Measurements from ENCODE around the gene TREH. TPM values are rescaled to one million over a fixed set of nuclear protein-coding genes. Genes with fewer than 3 reads are reported as not detected.

TREH gene
- total and polyA plus RNA-seq, 2 of the 8 experiments (the other 6 are each of a cell fraction or from before 2014, with no cell fraction given), result 0.03 TPM; not detected in 1

- 86% methylated on average over 5 of the region's 5 CpGs; no CpG with 5 or more reads in 1 of the 2 experiments for WGBS, 2 experiments (ENCODE audit: extremely low coverage in 1 of 2, insufficient coverage in 1 of 2, insufficient read length in 1 of 2, insufficient replicate concordance in 2 of 2, low coverage in 1 of 2, low lambda C conversion rate in 2 of 2, missing lambda C conversion rate in 1 of 2)
- TF ChIP-seq KDM1A (IDR thresholded peaks at IDR 0.05; ENCODE audit: borderline replicate concordance, low read length) (no peak), RAD21 (IDR thresholded peaks at IDR 0.05 in 1 of 2, conservative IDR thresholded peaks at IDR 0.05 in 1 of 2; ENCODE audit: low read depth in 2 of 2, low read length in 2 of 2) (peak; percentile 41 to 57), E2F6 (IDR thresholded peaks at IDR 0.05) (no peak), CTCF (IDR thresholded peaks at IDR 0.05; ENCODE audit: control extremely low read depth in 1 of 3, insufficient read depth in 1 of 3, low read depth in 1 of 3, low read length in 3 of 3) (peak; percentile 5 to 35 (median 26); a peak in 3 of 4 replicates)
- no peak overlapping the region for H3K9ac ChIP-seq (replicated peaks in 1 of 4; ENCODE audit: extremely low read depth in 1 of 4, low read depth in 3 of 4, low read length in 3 of 4)
- H3K23me2 ChIP-seq (ENCODE audit: low read depth, low read length), result no peaks in the 10 kb centered on the region; the same call in 1 of the 2 replicates
- H3K4ac ChIP-seq (replicated peaks; ENCODE audit: insufficient read length, low read depth, low read length), result no peak overlapping the region
- no peak overlapping the region for H2AK5ac ChIP-seq (ENCODE audit: low read depth, low read length)
- no peak overlapping the region for H3K4me2 ChIP-seq (ENCODE audit: insufficient read depth in 1 of 2, low read depth in 2 of 2, low read length in 2 of 2)
- no peak overlapping the region for H2BK12ac ChIP-seq (ENCODE audit: low read depth, low read length)
- H3K27ac ChIP-seq (ENCODE audit: low read depth, low read length), result no peak overlapping the region
- no peaks in the 10 kb centered on the region for H3K27me3 ChIP-seq (replicated peaks in 1 of 4; ENCODE audit: control insufficient read depth in 3 of 4, extremely low read depth in 1 of 4, insufficient read depth in 3 of 4, low read length in 3 of 4)
- H3K23ac ChIP-seq (ENCODE audit: insufficient read length), result no peak overlapping the region
- H3K4me1 ChIP-seq (replicated peaks in 1 of 4; ENCODE audit: control insufficient read depth in 3 of 4, insufficient read depth in 4 of 4, low read length in 3 of 4), result peaks cover 5 to 9% (median 6%) of the 10 kb centered on the region in 4 experiments; a peak in 6 of 7 replicates
- no peak overlapping the region for H4K8ac ChIP-seq (ENCODE audit: extremely low read depth, insufficient read depth, low read length)
- no peak for DNase-seq (ENCODE audit: low read depth in 1 of 2, low spot score in 2 of 2)
- H2AFZ ChIP-seq (ENCODE audit: low read length), result no peak overlapping the region
- no peak for FAIRE-seq
- no peaks in the 10 kb centered on the region for H3K9me3 ChIP-seq (ENCODE audit: insufficient read depth in 2 of 2, low read depth in 1 of 2, low read length in 1 of 2)
- H4K20me1 ChIP-seq (replicated peaks in 1 of 2; ENCODE audit: control insufficient read depth in 1 of 2, insufficient read depth in 2 of 2, low read length in 2 of 2), result peaks cover 2 to 9% of the 10 kb centered on the region in 2 experiments
- H3K36me3 ChIP-seq (ENCODE audit: control insufficient read depth in 2 of 4, insufficient read depth in 4 of 4, low read length in 3 of 4), result peaks cover 10 to 71% (median 40%) of the 10 kb centered on the region in 4 experiments
- ChIA-PET CTCF (ENCODE audit: partially characterized antibody) (interaction anchor here (0.5 to 19.1 kb wide), 11 partner anchors 7 to 286 kb away, joined by 3 to 435 read pairs (median 4); partner anchors contain the start of gene PHLDB1), POLR2A (ENCODE audit: partially characterized antibody) (interaction anchor here (0.8 to 25.8 kb wide), 4 partner anchors 8 to 25 kb away, joined by 3 to 574 read pairs (median 137); partner anchors contain the start of gene PHLDB1)
- H3K4me3 ChIP-seq (ENCODE audit: extremely low read depth in 1 of 4, insufficient read depth in 2 of 4, low read depth in 3 of 4, low read length in 4 of 4), result no peak overlapping the region
- no peaks in the 10 kb centered on the region for H3K79me2 ChIP-seq (ENCODE audit: control insufficient read depth in 1 of 2, insufficient read depth in 2 of 2, low read length in 2 of 2)
- H2BK20ac ChIP-seq (ENCODE audit: low read length), result no peak overlapping the region
- H3K56ac ChIP-seq (replicated peaks; ENCODE audit: insufficient read length, low read depth, low read length), result no peak overlapping the region
- H2BK5ac ChIP-seq (ENCODE audit: low read depth, low read length), result no peak overlapping the region
- H4K5ac ChIP-seq (ENCODE audit: insufficient read length, low read depth, low read length), result no peak overlapping the region
- peaks cover 4% of the 10 kb centered on the region; the same call in 1 of the 2 replicates for H3K79me1 ChIP-seq (ENCODE audit: low read depth, low read length)
- no peak overlapping the region for H2BK15ac ChIP-seq (ENCODE audit: low read length)
- no peak overlapping the region for H2BK120ac ChIP-seq (replicated peaks; ENCODE audit: low read depth, low read length)
- H3K18ac ChIP-seq (ENCODE audit: extremely low read depth, low read length), result no peak overlapping the region
- H4K91ac ChIP-seq (replicated peaks; ENCODE audit: insufficient read length, low read length), result no peak overlapping the region
- no peak overlapping the region for H3K14ac ChIP-seq (ENCODE audit: insufficient read length)
Measured at GRCh38 chr11:118640332-118641154, 38.9 kb downstream of the TREH start.
